Mucosa of rectum (tissue), 2 donors: ENCODE data around the gene FBXO39.
A peak's percentile ranks its signal among the peaks of the same experiment; 100 is the strongest.
"Not testable (repeated sequence)": the region's sequence is repeated elsewhere in the genome, so short reads cannot be mapped to it uniquely, and the experiment has no call there.

Experiments used
- H3K27ac ChIP-seq, 2 donors: one replicate each; pipeline ENCODE4 v1.7.0; 2013; ENCODE audit warnings: inconsistent platforms in 2 of 2, low read depth in 2 of 2, low read length in 2 of 2
- H3K27me3 ChIP-seq, 2 donors: one replicate each; pipeline ENCODE4 v1.7.0; 2013; ENCODE audit warnings: low read length in 2 of 2; ENCODE audit not compliant: control insufficient read depth in 2 of 2, insufficient read depth in 2 of 2
- H3K36me3 ChIP-seq, 2 donors: one replicate each; pipeline ENCODE4 v1.7.0; 2013; ENCODE audit warnings: low read length in 2 of 2; ENCODE audit not compliant: control insufficient read depth in 2 of 2, insufficient read depth in 2 of 2
- H3K4me1 ChIP-seq, 2 donors: one replicate each; pipeline ENCODE4 v1.7.0; 2013; ENCODE audit warnings: low read length in 2 of 2, mild to moderate bottlenecking in 1 of 2; ENCODE audit not compliant: control insufficient read depth in 2 of 2, insufficient read depth in 2 of 2
- H3K4me3 ChIP-seq, 2 donors: one replicate each; pipeline ENCODE4 v1.7.0; 2013; ENCODE audit warnings: low read length in 2 of 2
- H3K9ac ChIP-seq, 2 donors: one replicate each; pipeline ENCODE4 v1.7.0; 2013; ENCODE audit warnings: low read length in 2 of 2, low read depth in 1 of 2, mild to moderate bottlenecking in 1 of 2
- H3K9me3 ChIP-seq, 2 donors: one replicate each; pipeline ENCODE4 v1.7.0; 2013; ENCODE audit warnings: low read length in 2 of 2; ENCODE audit not compliant: control insufficient read depth in 2 of 2
- donor health status: healthy.
- donor health status: Normal muscosa, but diverticular disease.

The FBXO39 gene

GRCh38 chr17:6775871-6776405 lies at the start of gene FBXO39:
TSS of gene FBXO39 (plus strand) at chr17:6776215. CDS start at chr17:6779869, 3,654 bp downstream.
- Histone ChIP-seq H3K9me3 (peaks cover 0 to 2% of the 10 kb centered on the region in 2 donors), H3K27me3 (peaks cover 4 to 6% of the 10 kb centered on the region in 2 donors), H3K4me3 (no peak within 1 kb of the TSS)

DNA sequence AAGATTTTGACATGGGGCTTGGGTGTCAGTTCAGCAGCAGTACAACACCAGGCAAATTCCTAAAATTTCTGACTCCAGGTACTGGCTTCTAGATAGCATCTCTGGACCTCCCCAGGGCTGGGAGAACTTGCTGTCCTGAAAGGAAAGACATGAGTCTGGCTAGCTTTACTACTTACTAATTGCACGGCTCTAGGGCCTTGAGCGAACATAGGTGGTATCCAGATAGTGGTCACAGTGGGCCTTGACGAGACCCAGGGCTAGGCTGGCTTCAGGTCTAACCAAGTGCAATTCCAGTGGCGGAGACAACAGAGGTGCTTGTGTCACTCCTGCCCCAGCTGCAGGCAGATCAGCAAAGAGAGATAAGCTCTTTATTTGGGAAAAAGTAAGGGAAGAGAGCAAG lies 46.5 kb upstream of the FBXO39 start:
- Histone ChIP-seq H3K27ac (no peak overlapping the region), H3K36me3 (no peaks in the 10 kb centered on the region), H3K4me3 (no peak overlapping the region), H3K27me3 (peaks cover 0 to 3% of the 10 kb centered on the region in 2 donors), H3K9ac (no peak overlapping the region), H3K4me1 (no peaks in the 10 kb centered on the region), H3K9me3 (no peaks in the 10 kb centered on the region)

More at GRCh38 chr17:6775871-6776405, at the start of gene FBXO39:
- Histone ChIP-seq H3K4me1 (no peaks in the 10 kb centered on the region), H3K36me3 (peaks cover 12 to 25% of the 10 kb centered on the region in 2 donors), H3K27ac (no peak within 1 kb of the TSS), H3K9ac (no peak within 1 kb of the TSS)

GRCh38 chr17:6746665-6747064 lies 29.4 kb upstream of the FBXO39 start:
- H3K4me1 ChIP-seq, H3K27me3 ChIP-seq, H3K9me3 ChIP-seq, H3K36me3 ChIP-seq, H3K27ac ChIP-seq, H3K9ac ChIP-seq, H3K4me3 ChIP-seq: not testable (repeated sequence)

DNA sequence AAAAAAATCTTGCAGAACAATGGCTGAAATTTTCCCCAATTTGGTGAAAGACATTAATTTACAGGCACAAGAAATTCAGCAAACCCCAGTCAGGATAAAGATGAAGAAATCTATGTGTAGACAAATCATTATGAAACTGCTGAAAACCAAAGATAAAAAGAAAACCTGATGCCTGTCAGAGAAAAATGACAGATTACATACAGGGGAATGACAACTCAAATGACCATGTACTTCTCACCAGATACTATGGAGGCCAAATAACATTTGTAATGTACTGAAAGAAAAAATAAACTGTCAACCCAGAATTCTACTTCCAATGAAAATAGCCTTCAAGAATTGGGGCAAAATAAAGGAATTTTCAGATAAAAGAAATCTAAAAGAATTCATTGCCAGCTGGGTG lies 27.4 kb upstream of the FBXO39 start:
- no peaks in the 10 kb centered on the region for H3K36me3 ChIP-seq
- H3K27me3 ChIP-seq, result no peaks in the 10 kb centered on the region
- no peaks in the 10 kb centered on the region for H3K9me3 ChIP-seq
- H3K4me1 ChIP-seq, result no peaks in the 10 kb centered on the region
- no peak overlapping the region for H3K9ac ChIP-seq
- no peak overlapping the region for H3K4me3 ChIP-seq
- H3K27ac ChIP-seq, result no peak overlapping the region

DNA sequence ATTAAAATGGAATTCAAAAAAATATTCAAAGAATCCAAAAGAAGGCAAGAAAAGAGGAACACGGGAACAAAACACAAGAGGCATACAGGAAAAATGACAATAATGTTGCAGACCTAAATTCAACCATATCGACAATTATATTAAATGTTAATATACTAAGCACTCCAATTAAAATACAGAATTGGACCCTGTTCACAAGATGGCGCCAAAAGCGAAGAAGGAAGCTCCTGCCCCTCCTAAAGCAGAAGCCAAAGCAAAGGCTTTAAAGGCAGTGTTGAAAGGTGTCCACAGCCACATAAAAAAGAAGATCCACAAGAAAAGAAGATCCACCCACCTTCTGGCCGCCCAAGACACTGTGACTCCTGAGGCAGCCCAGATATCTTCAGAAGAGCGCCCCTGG lies 26.5 kb upstream of the FBXO39 start:
- no peaks in the 10 kb centered on the region for H3K4me1 ChIP-seq

GRCh38 chr17:6752068-6752909 lies 23.7 kb upstream of the FBXO39 start:
- H3K4me1 ChIP-seq, result peaks cover 5 to 8% of the 10 kb centered on the region in 2 donors
- peak overlapping the region; percentile 56 to 64 for H3K27ac ChIP-seq
- no peaks in the 10 kb centered on the region for H3K36me3 ChIP-seq
- H3K9me3 ChIP-seq, result no peaks in the 10 kb centered on the region
- no peak overlapping the region for H3K9ac ChIP-seq
- no peaks in the 10 kb centered on the region for H3K27me3 ChIP-seq
- no peak overlapping the region for H3K4me3 ChIP-seq

More for the DNA sequence above, 26.5 kb upstream of the FBXO39 start:
- H3K4me3 ChIP-seq, result no peak overlapping the region
- no peaks in the 10 kb centered on the region for H3K27me3 ChIP-seq
- H3K36me3 ChIP-seq, result no peaks in the 10 kb centered on the region
- no peaks in the 10 kb centered on the region for H3K9me3 ChIP-seq
- H3K9ac ChIP-seq, result no peak overlapping the region
- H3K27ac ChIP-seq, result no peak overlapping the region

GRCh38 chr17:6753006-6753445 lies 23.0 kb upstream of the FBXO39 start:
- no peak overlapping the region for H3K4me3 ChIP-seq
- H3K4me1 ChIP-seq, result peaks cover 5 to 8% of the 10 kb centered on the region in 2 donors
- H3K27ac ChIP-seq, result peak overlapping the region; percentile 56 to 64
- H3K36me3 ChIP-seq, result no peaks in the 10 kb centered on the region
- H3K27me3 ChIP-seq, result no peaks in the 10 kb centered on the region
- H3K9me3 ChIP-seq, result no peaks in the 10 kb centered on the region
- no peak overlapping the region for H3K9ac ChIP-seq

DNA sequence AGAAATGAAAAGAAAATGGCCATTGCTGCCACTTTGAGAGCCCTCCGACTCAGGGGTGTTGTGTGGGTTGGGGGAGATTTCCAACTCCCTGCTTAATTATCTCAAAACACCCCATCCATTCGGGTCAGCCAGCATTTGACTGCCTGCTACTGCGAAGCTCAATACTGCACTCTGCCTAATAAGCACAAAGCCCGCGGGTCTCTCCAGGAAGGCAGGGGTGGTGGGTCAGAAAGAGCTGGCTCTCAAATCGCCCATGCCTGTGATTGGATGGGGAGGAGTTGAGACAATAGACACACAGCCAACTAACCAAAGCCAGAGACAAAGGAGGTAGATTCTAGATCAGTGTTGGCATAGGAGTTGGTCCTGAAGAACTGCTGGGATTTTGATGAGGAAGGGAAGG lies 22.5 kb upstream of the FBXO39 start:
- Histone ChIP-seq H3K9ac (no peak overlapping the region), H3K4me3 (no peak overlapping the region), H3K27me3 (no peaks in the 10 kb centered on the region), H3K4me1 (peaks cover 5 to 8% of the 10 kb centered on the region in 2 donors), H3K27ac (peak overlapping the region in 1 of 2 donors; percentile 43), H3K9me3 (no peaks in the 10 kb centered on the region), H3K36me3 (no peaks in the 10 kb centered on the region)

- Histone ChIP-seq H3K9me3 (no peaks in the 10 kb centered on the region), H3K27ac (peak overlapping the region; percentile 69 to 90), H3K4me3 (peak overlapping the region; percentile 79 to 93), H3K4me1 (peaks cover 5 to 8% of the 10 kb centered on the region in 2 donors), H3K36me3 (peaks cover 7 to 12% of the 10 kb centered on the region in 2 donors), H3K27me3 (no peaks in the 10 kb centered on the region), H3K9ac (peak overlapping the region; percentile 67 to 83)
Measured at GRCh38 chr17:6755281-6755680, 20.7 kb upstream of the FBXO39 start.

GRCh38 chr17:6755731-6756184 lies 20.3 kb upstream of the FBXO39 start, which contains the start of gene XAF1:
TSS of gene XAF1 (plus strand) at chr17:6756046. CDS start at chr17:6756079, 33 bp downstream.
- Histone ChIP-seq H3K4me1 (peaks cover 5 to 8% of the 10 kb centered on the region in 2 donors), H3K9ac (peak within 1 kb of the TSS; percentile 67 to 83), H3K9me3 (no peaks in the 10 kb centered on the region), H3K36me3 (peaks cover 11 to 15% of the 10 kb centered on the region in 2 donors), H3K4me3 (peak within 1 kb of the TSS; percentile 79 to 93), H3K27ac (peak within 1 kb of the TSS; percentile 69 to 90), H3K27me3 (no peaks in the 10 kb centered on the region)
